Measurements from ENCODE around the gene VIP.

DNA sequence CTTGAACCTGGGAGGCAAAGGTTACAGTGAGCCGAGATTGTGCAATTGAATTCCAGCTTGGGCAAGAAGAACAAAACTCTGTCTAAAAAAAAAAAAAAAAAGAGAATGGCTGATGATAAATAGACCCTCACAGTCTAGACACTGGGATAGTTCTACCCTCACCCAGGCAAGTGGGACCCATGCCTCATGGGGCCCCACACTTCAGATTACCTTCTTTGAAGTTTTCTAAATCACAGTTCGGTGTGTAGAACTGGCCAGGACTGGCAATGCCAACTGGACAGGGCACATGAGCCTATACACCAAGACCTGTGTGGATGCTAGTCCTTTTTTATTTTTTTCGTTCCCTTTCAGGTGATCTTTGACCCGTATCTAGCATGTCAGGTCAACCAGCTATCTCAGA is 24.3 kb upstream of the VIP start:
- TF ChIP-seq EZH2 (IDR thresholded peaks at IDR 0.05) (no peak), POLR2A (IDR thresholded peaks at IDR 0.05; ENCODE audit: borderline replicate concordance, extremely low read depth, insufficient read depth, insufficient read length) (no peak), CEBPB (IDR thresholded peaks at IDR 0.05; ENCODE audit: low read depth) (no peak), RAD21 (IDR thresholded peaks at IDR 0.05; ENCODE audit: low read depth) (no peak), POLR2AphosphoS5 (IDR thresholded peaks at IDR 0.05; ENCODE audit: low read depth, low read length) (no peak), TCF7L2 (IDR thresholded peaks at IDR 0.05; ENCODE audit: borderline replicate concordance, extremely low read depth, insufficient read depth, insufficient read length) (no peak), ZNF274 (IDR thresholded peaks at IDR 0.05; ENCODE audit: low read depth, low read length) (no peak), SIN3A (IDR thresholded peaks at IDR 0.05; ENCODE audit: low read depth) (no peak), SRF (IDR thresholded peaks at IDR 0.05; ENCODE audit: low read depth) (no peak)
- TF ChIP-seq, protein P1, sequence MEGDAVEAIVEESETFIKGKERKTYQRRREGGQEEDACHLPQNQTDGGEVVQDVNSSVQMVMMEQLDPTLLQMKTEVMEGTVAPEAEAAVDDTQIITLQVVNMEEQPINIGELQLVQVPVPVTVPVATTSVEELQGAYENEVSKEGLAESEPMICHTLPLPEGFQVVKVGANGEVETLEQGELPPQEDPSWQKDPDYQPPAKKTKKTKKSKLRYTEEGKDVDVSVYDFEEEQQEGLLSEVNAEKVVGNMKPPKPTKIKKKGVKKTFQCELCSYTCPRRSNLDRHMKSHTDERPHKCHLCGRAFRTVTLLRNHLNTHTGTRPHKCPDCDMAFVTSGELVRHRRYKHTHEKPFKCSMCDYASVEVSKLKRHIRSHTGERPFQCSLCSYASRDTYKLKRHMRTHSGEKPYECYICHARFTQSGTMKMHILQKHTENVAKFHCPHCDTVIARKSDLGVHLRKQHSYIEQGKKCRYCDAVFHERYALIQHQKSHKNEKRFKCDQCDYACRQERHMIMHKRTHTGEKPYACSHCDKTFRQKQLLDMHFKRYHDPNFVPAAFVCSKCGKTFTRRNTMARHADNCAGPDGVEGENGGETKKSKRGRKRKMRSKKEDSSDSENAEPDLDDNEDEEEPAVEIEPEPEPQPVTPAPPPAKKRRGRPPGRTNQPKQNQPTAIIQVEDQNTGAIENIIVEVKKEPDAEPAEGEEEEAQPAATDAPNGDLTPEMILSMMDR (IDR thresholded peaks at IDR 0.05 in 2 of 3, conservative IDR thresholded peaks at IDR 0.05 in 1 of 3; ENCODE audit: borderline replicate concordance in 1 of 3, insufficient read depth in 1 of 3, low read depth in 2 of 3, low read length in 2 of 3), result no peak
